HG03575 (cell line): Measurements from ENCODE around the gene BUB3.
"Not testable (repeated sequence)": the region's sequence is repeated elsewhere in the genome, so short reads cannot be mapped to it uniquely, and the experiment has no call there.

Source experiments
- ATAC-seq: cut with Tn5 transposase; IDR thresholded peaks from one replicate; pipeline ENCODE4 v1.9.1; 2021; ENCODE audit not compliant: unreplicated experiment, insufficient number of reproducible peaks, low FRiP score; ENCODE audit errors: extremely low read depth

BUB3 gene

DNA sequence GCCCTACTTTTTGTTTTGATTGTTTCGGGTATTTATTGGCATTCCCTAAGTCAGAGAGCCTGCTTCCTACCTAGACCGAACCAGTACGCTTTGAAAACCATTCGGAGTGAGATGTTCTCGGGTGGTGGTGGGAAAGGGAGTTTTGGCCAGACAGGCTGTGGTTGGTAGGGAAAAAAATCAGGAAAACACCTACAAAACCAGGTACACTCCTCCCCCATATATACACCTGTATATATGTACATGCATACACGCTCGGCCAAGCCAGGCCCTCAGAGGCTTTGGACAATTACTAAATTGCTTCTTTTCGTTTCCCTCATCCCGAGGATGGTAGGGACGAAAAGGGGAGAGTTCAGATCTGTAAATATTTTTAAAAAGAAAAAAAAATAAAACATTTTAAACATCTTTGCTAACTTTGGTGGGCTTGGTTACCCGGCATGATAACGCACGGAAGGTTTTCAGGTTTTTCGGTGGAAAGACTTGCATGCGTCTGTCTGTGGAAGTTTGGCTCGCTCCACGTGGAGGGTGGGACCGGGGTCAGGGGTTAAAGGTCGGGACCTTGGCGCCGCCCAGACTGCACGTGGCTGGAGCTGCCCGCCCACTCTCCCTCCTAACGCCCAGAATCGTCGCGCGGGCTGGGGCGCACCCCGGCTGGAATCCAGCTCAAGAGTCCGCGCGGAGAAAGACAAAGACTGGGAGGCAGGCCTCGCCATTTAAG, 3.8 kb upstream of the BUB3 start:
- no peak for ATAC-seq

DNA sequence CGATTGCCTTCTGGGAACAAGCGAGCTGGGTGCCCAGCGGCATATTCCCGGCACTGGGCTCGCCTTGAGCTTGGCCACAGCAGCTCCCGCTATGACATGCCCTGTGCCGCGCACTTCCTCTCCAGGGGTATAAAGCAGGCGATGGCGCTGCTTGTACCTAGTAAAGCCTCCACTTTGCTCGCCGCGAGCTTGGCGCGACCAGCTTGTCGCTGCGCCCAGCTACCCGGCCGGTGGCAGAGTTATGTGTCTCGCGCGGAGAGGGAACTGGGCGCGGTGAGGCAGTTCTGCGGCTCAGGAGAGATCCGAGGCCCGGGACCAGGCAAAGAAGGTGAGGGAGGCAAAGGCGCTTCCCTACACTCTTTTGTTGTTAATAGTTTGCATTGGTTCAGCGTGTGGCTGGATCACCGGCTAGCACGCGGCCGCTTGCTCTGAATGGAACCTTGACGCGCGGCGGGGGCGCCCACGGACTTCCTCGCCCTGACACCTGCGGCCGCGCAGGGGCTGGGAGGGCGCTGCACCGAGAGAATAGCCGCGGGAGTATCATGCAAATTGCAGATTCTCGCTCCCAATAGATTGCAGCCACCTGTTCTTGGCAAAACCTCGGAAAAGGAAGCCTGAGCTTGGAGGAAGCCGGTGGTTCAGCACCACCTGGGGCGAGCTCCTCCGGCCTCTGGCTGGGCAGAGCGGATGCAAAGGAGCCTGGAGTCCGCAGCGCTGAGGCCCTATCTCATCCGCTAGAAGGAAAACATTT, 3.0 kb upstream of the BUB3 start:
- no peak for ATAC-seq

DNA sequence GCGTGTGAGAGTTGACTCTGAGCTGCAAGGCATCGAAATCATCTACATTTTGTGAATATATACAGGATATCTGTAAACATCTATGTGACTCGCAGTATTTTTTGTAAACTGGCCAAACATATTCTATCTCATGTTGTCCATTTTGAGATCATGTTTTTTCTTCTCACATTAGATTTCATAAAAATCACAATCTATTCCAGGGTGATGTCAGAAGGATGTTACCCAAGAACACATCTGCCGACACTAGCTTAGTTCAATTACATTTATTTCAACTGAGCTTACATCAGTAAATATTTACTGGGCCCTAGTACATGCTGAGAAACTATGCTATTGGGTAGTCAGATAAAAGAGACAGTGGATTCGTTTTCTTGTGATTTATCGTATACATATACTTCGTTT, 2.5 kb upstream of the BUB3 start:
- no peak for ATAC-seq

DNA sequence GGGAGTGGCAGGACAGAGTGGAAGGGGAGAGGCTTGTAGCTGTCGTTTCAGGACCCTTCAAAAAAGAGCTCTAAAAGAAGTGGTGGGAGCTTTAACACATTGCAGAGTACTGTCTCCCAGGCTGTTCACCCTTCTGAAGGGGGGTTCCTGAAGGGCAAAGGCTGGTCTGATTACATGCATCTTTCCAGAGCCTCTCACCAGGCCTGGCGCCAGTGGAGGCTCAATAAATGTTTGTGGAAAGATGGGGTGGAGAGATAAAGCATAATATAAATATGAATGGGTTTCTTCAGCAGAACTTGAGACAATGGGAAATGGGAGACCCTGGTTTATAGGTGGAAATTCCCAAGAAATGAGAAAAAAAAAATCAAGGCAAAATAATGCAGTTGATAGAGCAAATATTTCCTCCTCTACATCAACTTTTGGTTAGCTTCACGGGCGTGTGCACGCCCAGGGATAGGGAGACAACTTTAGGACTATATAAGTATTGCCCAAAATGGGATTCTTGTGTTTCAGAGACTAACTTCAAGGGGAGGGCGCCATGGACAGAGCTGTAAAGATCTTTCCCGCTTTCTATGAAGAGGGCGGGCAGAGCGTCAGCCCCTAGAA, 613 bp upstream of the BUB3 start:
- no peak for ATAC-seq

DNA sequence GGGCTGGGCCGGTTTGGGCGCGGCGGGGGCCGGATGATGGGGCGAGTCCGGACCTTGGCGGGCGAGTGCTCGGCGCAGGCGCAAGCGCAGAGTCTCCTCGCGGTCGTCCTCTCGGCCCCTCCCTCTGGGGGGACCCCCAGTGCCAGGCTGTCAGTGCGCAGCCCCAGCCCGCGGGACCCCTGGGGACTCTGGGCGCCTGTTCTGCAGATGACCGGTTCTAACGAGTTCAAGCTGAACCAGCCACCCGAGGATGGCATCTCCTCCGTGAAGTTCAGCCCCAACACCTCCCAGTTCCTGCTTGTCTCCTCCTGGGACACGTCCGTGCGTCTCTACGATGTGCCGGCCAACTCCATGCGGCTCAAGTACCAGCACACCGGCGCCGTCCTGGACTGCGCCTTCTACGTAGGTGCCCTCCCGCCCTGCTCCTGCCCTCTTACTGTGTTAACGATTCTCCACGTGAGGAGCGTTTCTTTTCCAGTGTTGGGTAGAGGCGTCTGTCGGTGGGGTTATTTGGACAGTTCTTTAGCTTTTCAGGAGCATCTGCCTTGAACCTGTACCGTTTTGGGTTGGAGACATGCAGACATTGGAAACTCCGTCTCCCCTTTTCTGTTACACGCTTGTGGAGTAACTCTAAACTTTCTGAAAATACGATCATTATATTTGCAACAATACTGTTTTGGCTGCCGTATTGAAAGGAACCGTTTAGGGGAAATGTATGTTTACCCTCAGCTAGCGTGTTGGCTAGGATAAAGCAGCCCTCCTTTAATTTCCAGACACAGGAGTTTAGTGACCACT, 706 bp downstream of the BUB3 start:
- ATAC-seq = no peak

DNA sequence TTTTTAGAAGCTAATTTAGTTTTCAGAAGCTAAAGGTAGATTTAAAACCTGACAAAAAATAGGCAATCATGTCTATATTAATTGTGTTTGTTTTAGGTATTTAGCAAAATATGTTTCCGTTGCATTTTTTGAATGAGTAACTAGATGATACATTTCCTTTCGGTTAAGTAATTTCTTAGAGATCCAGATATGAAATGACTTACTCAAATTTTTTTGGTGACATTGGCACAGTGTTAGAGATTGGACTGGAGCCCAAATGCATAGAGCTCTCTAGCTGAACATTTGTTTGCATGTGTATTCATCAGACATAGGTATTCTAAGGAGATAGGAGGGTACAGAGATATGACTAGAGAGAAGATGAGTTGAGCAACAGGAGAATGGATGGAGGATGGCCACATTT, 1.9 kb downstream of the BUB3 start:
- no peak for ATAC-seq

DNA sequence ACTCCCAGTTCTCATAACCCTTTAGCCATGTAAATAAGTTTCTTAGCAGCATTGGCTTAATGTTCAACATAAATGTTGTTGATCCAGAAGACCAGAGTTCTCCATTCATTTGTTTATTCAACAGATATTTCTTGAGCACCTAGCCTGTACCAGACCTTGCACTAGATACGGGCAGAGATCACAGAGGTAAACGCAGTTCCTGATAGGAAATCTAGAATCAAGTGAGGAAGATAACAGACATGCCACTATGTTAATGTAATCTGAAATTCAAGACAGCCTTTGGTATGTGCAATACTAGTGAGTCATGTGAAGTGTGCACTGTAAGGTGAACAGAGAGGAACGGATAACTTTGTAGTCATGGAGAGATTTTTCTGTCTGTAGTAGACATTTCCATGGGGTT, 3.0 kb downstream of the BUB3 start:
- ATAC-seq = no peak

DNA sequence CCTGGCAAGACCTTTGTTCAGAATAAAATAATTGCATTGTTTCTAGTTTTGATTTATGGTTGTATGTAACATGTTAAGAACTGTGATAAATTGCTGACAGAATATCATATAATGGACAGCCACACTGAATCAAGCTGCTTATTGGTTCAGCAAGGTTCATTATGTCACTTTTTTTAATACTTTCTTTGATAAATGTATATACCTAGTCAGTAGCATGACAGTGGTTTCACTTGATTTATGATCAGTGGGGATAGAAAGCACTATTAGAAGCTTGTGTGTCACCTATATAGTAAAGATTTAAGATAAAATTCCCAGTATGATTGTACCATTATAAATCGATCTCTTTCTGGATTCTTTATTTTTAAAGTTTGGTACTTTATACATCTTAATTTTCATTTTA, 4.5 kb downstream of the BUB3 start:
- ATAC-seq = no peak

DNA sequence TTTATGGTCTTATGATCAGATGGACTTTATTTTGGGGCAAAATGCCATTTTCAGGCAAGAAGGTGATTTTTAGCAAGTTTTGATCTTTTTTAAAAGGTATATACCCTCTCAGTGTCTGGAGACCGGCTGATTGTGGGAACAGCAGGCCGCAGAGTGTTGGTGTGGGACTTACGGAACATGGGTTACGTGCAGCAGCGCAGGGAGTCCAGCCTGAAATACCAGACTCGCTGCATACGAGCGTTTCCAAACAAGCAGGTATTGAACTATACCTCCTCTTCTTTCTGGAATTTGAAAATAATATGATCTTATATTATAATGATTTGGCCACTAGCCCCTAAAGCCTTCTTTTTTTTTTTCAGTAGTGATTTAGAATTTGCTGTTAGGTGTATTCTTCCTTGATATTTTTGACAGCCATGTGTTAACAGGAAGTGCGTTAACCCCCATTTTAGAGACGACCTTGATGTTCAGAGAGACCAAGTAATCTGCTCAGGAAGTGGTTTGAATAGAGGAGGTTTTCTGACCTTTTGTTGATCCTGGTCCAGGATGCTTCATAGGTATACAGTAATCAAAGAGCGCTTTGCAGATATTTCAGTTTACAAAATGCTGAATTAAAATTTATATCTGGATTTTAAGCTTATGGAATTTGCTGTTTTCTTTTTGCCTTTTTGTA, 6.2 kb downstream of the BUB3 start:
- no peak for ATAC-seq

DNA sequence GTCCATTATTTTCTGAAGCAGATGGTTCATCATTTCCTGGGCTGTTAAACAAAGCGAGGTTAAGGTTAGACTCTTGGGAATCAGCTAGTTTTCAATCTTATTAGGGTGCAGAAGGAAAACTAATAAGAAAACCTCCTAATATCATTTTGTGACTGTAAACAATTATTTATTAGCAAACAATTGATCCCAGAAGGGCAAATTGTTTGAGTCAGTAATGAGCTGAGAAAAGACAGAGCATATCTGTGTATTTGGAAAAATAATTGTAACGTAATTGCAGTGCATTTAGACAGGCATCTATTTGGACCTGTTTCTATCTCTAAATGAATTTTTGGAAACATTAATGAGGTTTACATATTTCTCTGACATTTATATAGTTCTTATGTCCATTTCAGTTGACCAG, 10.1 kb downstream of the BUB3 start:
- no peak for ATAC-seq

DNA sequence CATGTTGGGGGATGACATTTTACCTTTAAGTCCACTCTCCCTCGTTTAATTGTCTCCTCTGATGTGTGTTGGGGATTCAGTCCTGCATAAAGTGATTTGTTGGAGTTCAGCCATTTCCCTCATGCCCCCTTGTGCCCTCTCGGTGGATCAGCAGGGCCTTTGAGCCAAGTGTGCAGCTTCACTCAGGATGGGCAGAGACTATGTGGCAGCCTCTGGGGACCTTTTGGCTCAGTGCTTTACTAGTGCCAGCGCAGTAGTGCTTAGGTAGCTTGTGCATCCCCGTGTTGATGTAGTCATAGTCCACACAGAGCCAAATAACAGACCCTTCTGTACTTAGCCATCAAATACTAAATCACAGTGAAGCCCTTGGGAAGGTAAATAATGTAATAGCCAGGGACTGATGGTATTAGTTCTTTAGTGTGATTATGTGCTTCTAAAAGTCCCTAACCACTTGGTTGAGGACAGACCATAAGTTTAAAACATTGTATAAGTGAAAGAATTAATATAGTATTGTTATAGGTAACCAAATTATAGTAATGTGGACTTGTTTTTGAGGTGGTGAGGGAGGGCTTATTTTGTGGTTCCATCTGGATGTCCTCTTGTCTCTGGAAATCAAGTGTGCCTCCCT, 11.4 kb downstream of the BUB3 start:
- no peak for ATAC-seq

DNA sequence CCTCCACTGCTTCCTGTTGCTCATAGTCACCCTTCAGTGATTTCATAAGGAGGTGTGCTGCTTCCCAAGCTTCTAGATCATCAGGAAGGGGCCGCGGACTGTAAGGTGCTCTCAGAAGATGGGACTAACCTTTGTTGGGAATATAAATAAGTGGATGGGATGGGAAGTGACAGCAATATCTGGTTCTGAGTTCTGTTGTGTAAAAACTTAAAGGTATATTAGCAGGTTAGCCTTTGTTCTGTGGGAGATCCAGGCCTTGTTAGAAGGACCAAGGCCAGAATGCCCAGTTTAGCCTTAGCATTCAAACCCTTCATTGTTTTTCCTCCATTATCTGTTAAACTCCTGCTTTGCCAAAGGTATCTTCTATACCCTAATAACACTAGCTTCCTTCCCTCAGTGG, 12.4 kb downstream of the BUB3 start:
- no peak for ATAC-seq

DNA sequence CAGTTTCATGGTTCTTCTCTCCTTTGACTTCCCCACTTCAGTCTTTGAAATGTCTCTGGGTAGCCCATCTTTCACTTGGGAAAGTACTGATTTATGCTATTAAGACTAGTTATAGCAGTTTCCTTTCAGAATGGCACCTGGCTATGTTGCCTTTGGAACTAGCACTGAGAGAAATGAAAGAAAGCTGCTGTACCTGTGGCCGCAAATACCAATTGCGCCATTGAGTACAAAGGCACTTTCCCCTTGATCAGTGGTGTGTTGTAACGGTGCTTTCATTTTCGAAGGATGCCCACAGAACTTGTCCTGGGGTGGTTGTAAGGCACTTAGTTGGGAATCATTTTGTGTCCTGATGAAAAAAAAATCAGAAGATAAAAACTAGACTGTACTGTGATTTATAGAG, 16.8 kb downstream of the BUB3 start:
- ATAC-seq = no peak

DNA sequence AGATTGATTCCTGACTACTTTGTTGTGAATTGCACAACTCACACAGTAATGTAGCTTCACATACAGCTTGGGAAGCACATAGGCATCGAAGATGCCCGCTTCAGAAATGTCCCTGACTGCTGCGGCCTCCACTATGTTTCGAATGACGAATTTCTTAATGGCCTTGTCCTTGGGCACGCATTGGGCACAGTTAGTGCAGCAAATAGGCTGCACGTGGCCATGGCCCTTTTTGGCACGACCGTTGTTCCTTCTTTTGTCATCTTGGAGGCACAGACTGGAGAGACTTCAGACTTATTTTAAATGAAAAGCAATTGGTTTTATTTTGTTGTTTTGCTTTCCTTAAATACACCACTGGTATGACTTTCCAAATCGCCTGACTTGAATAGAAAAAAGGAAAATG, 17.4 kb downstream of the BUB3 start:
- not testable (repeated sequence) for ATAC-seq

DNA sequence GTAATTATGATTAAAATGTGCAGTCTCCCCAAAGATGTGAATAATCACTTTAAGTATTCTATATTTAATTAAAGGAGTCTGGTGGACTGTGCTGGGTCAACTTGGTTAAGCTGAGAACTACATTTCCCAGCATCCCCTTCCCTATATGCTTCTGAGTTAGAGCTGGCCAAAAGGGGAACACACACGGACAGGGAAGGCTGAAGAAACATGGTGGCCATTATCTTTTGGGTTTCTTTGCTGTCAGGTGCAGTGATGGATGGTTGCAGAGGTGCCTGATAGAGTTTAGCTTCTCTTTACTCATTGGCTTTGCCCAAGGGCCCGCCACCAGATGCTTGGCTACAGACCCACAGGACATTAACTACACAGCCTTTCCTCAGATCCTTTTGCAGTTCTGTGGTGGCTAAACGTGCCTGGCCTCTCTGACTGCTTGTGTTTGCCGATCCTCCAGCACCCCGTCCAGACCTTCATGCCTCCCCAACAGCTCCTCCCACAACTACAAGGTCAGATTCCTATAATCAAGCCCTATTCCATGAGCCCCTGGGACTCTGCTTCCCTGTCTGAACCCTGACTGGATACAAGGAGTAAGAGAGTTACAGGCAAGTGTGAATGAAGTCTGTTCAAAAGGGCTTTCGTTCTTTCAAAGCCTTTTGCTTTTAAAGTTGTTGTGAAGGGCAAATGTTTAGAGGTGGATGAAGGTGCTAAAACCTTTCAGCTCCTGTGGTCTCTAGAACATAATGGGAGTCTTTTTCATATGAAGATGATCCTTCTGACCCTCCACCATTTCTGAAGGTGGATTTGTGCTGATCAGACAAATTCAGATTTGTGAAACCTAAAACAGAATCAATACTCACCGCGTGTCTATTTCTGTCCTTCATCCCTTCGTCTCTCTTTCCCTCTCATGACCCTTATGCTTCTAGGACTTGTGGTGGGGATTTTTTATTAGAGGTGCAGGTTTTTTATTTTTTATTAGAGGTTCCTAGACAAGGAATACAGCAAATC, 21.5 kb downstream of the BUB3 start:
- no peak for ATAC-seq

DNA sequence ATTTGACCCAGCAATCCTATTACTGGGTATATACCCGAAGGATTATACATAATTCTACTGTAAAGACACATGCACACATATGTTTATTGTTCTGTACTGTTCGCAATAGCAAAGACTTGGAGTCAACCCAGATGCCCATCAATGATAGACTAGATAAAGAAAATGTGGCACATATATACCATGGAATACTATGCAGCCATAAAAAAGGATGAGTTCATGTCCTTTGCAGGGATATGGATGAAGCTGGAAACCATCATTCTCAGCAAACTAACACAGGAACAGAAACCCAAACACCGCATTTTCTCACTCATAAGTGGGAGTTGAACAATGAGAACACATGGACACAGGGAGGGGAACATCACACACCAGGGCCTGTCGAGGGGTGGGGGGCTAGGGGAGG, 24.2 kb downstream of the BUB3 start:
- ATAC-seq = not testable (repeated sequence)
